Uterus (tissue), 2 donors: Measurements from ENCODE around the gene SOAT1.

ENCODE experiments used
- POLR2A ChIP-seq, 2 donors: fragments of 450-650 bp; IDR thresholded peaks; one replicate each; pipeline ENCODE4 v1.6.1; 2016; ENCODE audit warnings: antibody characterized with exemption in 2 of 2, mild to moderate bottlenecking in 1 of 2, moderate library complexity in 1 of 2
- TF ChIP-seq, protein P1 (sequence below), 4 experiments: fragments of 200-600 bp in 2 of 4; fragments of 450-650 bp in 2 of 4; sonication (generic) in 2 of 4; IDR thresholded peaks; one replicate each; pipeline ENCODE4 v1.5.1; 2016 to 2019; ENCODE audit warnings: antibody characterized with exemption in 4 of 4, mild to moderate bottlenecking in 2 of 4, moderate library complexity in 1 of 4

DNA sequence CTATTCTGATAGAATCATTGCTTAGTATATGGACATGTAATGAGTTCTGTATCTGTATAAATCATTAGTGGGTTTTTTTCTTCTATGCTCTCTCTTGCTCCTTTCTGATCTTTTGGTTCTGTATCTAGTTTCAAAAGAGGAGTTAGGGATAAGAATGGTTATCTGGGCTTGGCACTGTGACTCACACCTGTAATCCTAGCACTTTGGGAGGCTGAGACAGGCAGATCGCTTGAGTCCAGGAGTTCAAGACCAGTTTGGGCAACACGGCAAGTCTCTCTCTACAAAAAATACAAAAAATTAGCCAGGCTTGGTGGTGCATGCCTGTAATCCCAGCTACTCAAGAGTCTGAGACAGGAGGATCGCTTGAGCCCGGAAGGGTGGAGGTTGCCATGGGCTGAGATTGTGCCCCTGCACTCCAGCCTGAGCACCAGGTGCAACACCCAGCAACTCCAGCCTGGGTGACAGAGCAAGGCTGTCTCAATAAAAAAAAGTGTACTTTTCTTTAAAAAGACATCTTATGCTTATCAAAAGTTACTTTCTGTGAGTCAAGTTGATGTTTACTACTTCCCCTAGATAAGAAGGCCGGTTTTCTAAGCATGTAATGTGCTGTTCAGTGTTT is 44.5 kb downstream of the SOAT1 start:
- TF ChIP-seq, protein P1, sequence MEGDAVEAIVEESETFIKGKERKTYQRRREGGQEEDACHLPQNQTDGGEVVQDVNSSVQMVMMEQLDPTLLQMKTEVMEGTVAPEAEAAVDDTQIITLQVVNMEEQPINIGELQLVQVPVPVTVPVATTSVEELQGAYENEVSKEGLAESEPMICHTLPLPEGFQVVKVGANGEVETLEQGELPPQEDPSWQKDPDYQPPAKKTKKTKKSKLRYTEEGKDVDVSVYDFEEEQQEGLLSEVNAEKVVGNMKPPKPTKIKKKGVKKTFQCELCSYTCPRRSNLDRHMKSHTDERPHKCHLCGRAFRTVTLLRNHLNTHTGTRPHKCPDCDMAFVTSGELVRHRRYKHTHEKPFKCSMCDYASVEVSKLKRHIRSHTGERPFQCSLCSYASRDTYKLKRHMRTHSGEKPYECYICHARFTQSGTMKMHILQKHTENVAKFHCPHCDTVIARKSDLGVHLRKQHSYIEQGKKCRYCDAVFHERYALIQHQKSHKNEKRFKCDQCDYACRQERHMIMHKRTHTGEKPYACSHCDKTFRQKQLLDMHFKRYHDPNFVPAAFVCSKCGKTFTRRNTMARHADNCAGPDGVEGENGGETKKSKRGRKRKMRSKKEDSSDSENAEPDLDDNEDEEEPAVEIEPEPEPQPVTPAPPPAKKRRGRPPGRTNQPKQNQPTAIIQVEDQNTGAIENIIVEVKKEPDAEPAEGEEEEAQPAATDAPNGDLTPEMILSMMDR (IDR thresholded peaks at IDR 0.05), result no peak
- TF ChIP-seq POLR2A (IDR thresholded peaks at IDR 0.05), result no peak
